ENCODE results near the gene ATP6V0E2. TPM values are rescaled to one million over a fixed set of nuclear protein-coding genes. Genes with fewer than 3 reads are reported as not detected.
"Not testable (repeated sequence)": the region's sequence is repeated elsewhere in the genome, so short reads cannot be mapped to it uniquely, and the experiment has no call there.

The ATP6V0E2 gene
- total RNA-seq (2014; rRNA removed; shearing (Covaris generic)), result 25.8 and 30.3 TPM in 2 replicates
- 105 and 126 TPM in 2 replicates for polyA plus RNA-seq (2015; cell fraction: cytosol; rRNA removed)
- 44.5 and 45.6 TPM in 2 replicates for polyA plus RNA-seq (2015; cell fraction: nucleus; rRNA removed)

DNA sequence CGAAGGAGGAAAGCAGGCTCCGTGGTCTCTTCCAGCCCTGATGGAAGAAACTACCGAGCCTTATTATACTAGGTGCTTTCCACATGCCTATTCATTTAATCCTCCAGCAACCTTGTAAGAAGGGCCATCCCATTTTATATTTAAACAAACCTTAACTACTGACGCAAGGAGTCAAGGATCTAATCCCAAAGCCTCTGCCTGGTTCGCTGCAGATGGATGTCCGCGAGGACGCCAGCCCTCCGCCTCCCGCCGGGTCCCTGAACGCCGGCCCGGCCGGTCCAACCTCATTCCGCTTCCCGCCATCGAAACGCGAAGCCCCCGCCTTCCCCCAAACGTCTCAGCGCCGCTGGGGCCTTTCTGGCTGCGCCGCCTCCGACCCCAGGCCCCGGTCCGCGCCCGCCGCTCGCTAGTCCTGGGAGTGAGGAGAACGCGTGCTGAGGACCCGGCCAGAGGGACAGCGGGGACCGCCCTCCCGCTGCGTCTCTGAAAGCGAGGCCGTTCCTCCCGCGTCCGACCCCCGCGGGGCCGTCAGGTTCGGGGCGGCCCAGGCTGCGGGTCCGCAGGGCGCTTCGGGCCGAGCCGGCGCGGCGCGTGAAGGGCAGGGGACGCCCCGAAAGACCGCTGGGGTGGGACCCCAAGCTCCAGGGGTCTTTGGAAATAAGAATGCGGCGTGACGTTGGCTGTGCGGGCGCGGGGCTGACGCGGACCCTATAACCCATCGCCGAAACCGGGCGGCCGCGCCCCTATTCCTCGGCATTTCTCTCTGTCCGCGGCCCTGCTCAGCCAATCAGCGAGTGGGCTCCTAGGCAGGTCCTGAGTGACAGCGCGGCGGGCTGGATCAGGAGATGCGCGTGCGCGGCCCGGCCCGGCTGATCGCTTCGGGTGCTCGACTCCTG, at the start of gene ATP6V0E2:
TSS of gene ATP6V0E2 (plus strand) at position 896 of the 896 bp plus-strand sequence. CDS start 97 bp downstream, outside the sequence.
- in situ Hi-C loops (cut with HindIII; ENCODE audit: low pct_unique_long_range_greater_than_20kb, low sequenced_read_pairs), result no loop called here
- DNase-seq (ENCODE audit: low read depth, low spot score), result peak; percentile 94

DNA sequence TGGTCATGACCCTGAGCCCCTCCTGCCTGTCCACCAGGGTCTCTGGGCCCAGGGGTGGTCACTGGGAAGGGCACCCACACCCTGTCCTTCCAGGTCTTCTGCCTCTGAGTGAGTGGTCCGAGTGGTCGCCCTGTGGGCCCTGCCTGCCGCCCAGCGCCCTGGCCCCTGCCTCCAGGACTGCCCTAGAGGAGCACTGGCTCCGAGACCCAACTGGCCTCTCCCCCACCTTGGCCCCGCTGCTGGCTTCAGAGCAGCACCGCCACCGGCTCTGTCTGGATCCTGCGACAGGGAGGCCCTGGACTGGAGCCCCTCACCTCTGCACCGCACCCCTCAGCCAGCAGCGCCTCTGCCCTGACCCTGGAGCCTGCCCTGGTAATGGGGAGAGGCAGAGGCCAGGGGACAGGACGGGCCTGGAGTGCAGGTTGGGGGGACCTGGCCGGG, 49.4 kb upstream of the ATP6V0E2 start:
- in situ Hi-C loops (cut with HindIII; ENCODE audit: low pct_unique_long_range_greater_than_20kb, low sequenced_read_pairs), result no loop called here
- no peak for DNase-seq (ENCODE audit: low read depth, low spot score)

DNA sequence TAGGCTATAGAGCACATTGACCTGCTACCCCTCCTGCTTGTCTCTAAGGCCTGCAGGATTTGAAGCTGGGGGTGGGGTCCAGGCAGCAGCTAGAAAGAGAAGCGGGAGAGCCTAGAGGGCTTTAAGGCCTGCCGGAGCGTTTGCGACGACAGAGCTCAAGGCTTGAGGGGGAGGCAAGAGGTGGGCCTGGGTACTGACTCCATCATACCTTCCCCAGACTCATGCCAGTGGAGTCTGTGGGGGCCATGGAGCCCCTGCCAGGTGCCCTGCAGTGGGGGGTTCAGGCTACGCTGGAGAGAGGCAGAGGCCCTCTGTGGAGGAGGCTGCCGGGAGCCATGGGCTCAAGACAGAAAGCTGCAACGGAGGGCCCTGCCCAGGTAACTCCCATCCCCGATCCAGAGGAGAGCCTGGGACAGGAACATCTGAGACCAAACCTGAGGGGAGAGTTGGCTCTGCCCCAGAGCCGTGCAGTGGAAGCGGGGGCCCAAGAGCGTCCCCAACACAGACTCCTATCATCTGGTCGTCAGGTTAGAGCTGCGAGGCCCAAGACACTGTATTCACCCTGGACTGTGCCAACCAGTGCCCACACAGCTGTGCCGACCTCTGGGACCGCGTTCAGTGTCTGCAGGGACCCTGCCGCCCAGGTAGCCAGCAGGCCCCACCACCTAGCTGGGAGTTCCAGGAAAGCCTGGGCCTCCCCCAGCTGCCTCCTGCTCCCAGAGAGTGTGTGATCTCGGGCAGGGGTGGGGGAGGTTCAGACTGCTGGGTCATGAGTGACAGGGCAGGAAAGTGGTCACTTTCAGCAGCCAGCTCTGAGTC, 48.8 kb upstream of the ATP6V0E2 start:
- in situ Hi-C loops (cut with HindIII; ENCODE audit: low pct_unique_long_range_greater_than_20kb, low sequenced_read_pairs), result no loop called here
- no peak for DNase-seq (ENCODE audit: low read depth, low spot score)

DNA sequence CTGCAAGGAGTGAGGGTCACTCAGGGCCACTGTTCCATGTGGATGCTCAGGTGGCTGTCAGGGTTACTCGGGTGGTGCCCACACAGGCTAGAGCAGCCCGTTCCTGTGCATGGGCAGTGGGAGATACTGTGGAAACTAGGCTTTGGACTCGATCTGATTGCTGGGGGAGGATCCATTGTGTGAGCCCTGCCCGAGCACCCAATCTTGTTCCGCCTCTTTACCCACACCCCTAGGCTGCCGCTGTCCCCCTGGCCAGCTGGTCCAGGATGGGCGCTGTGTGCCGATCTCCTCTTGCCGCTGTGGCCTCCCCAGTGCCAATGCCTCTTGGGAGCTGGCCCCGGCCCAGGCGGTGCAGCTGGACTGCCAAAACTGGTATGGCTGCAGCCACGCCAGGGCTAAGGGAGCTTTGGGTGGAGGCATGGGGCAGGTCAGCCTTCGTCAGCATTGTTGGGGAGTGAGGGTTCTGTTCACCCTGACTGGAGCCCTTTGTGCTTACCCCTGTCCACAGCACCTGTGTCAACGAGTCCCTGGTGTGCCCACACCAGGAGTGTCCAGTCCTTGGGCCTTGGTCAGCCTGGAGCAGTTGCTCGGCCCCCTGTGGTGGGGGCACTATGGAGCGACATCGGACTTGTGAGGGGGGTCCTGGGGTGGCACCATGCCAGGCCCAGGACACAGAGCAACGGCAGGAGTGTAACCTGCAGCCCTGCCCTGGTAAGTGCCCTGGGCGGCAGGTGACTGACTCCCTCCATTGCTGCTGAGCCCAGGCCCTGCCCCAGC, 48.0 kb upstream of the ATP6V0E2 start:
- in situ Hi-C loops (cut with HindIII; ENCODE audit: low pct_unique_long_range_greater_than_20kb, low sequenced_read_pairs), result no loop called here
- DNase-seq (ENCODE audit: low read depth, low spot score), result no peak

DNA sequence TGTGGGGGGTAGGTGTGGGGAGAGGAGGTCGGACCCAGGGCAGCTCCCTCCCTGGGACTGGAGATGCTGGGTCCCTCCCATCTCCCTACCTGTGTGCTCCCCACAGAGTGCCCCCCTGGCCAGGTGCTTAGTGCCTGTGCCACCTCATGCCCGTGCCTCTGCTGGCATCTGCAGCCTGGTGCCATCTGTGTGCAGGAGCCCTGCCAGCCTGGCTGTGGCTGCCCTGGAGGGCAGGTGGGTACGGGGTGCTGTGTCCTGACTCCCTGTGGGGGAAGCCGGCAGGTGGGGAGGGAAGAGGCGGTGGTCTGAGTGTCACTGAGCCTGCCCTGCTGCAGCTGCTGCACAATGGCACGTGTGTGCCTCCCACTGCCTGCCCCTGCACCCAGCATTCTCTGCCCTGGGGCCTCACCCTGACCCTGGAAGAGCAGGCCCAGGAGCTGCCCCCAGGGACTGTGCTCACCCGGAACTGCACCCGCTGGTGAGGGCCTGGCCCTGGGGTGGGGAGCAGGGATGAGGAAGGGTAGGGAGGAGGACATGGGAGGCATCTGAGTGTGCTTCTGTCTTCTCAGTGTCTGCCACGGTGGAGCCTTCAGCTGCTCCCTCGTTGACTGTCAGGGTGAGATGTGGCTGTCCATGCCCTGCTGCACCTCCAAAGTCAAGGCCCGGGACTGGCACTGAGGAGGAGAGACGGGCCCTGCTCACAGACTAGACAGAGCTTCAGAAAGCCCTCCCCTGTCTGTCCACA, 47.3 kb upstream of the ATP6V0E2 start:
- DNase-seq (ENCODE audit: low read depth, low spot score), result no peak
- in situ Hi-C loops (cut with HindIII; ENCODE audit: low pct_unique_long_range_greater_than_20kb, low sequenced_read_pairs), result no loop called here

DNA sequence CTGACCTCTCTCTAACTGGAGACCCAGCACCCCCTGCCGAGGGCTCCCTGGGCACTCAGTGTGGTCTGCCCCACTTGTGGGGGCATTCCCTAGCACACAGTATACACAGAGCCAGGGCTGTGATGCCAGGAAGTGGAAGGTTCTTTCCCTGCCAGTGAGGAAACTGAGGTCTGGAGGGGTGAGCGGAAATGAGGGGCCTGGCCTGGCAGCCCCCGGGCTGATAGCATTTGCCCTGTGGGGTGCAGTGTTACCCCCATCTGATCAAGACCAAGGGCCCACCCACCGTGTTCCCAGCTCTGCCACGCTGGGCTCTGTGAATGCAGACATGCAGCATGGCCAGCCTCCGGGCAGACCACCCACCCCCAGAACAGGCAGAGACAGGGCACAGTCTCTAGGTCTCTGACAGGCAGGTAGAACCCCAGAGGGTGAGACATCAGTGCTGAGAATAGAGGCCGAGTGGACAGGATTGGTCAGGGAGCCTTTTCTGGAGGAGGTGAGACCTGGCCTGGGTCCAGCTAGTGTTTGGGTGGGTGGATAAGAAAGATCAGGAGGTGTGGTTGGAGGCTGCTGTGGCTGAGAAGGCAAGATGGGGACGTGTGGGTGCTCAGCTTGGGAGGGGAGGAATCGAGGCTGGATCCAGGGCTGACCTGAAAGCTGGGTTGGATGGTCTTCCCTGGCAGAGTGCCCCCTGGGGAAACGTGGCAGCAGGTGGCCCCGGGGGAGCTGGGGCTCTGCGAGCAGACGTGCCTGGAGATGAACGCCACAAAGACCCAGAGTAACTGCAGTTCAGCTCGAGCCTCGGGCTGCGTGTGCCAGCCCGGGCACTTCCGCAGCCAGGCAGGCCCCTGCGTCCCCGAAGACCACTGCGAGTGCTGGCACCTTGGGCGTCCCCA, 46.4 kb upstream of the ATP6V0E2 start:
- DNase-seq (ENCODE audit: low read depth, low spot score), result no peak
- in situ Hi-C loops (cut with HindIII; ENCODE audit: low pct_unique_long_range_greater_than_20kb, low sequenced_read_pairs), result no loop called here

DNA sequence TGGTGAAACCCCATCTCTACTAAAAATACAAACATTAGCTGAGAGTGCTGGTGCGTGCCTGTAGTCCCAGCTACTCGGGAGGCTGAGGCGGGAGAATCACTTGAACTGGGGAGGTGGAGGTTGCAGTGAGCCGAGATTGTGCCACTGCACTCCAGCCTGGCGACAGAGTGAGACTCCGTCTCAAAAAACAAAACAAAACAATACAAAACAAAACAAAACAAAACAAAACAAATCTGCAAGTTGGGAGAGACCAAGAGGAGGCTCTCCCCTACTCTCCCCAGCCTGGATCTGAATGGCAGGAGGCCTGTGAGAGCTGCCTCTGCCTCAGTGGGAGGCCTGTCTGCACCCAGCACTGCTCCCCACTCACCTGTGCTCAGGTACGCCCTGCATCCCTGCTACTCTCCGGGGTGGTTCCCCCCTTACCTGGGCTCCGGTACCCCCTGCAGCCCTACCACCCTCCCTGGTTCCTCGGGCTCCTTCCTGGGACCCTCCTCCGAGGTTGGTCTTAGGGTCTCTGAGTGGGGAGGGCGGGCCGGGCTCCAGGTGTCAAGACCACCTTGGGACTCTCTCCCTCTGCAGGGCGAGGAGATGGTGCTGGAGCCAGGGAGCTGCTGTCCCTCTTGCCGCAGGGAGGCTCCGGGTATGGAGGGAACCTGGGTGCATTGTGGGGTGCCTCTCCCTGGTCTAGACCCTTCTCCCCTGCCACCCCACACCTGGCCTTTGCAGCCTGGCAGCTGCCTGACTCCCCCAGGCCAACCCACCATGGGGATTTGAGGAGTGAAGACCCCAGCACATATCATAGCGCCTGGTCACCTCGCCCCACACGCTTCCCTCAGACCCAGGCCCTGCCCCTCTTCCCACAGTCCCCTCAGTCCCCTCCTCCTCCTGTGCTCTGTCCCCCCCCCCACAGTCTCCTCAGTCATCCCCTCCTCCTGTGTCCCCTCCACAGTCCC, 45.1 kb upstream of the ATP6V0E2 start:
- no peak for DNase-seq (ENCODE audit: low read depth, low spot score)
- in situ Hi-C loops (cut with HindIII; ENCODE audit: low pct_unique_long_range_greater_than_20kb, low sequenced_read_pairs), result no loop called here

DNA sequence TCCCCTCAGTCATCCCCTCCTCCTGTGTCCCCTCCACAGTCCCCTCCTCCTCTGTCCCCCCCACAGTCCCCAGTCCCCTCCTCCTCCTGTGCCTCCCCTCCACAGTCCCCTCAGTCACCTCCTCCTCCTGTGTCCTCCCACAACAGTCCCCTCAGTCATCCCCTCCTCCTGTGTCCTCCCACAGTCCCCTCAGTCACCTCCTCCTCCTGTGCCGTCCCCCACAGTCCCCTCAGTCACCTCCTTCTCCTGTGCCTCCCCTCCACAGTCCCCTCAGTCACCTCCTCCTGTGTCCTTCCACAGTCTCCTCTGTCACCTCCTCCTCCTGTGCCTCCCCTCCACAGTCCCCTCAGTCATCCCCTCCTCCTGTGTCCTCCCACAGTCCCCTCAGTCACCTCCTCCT, 43.2 kb upstream of the ATP6V0E2 start:
- DNase-seq (ENCODE audit: low read depth, low spot score); in situ Hi-C loops (cut with HindIII; ENCODE audit: low pct_unique_long_range_greater_than_20kb, low sequenced_read_pairs): not testable (repeated sequence)

DNA sequence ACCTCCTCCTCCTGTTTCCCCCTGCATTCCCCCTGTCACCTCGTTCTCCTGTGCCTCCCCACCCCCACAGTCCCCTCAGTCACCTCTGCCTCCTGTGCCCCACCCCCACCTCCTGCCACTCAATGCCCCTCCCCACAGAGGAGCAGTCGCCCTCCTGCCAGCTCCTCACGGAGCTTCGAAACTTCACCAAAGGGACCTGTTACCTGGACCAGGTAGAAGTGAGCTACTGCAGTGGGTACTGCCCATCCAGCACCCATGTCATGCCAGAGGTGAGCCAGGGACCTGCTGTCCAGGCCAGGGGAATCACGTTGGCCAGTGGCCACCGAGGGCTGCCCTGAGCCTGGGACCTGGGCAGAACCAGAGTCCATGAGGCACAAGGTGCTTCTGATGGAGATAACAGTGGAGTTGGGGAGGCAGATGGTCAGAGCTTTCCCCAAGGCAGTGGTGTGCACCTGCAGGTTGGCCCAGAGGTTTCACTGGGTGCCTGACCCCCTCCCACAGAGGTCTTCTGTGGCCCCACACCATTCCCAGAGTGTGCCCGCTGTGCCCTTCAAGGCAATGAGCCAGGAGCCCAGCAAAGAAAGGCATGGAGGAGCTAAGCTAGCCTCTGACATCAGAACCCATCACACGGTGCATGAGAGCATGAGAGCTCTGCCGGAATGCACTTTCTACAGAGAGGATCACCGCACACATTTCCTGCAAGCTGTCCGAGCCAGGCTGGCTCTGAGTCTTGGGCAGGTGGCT, 42.6 kb upstream of the ATP6V0E2 start:
- in situ Hi-C loops (cut with HindIII; ENCODE audit: low pct_unique_long_range_greater_than_20kb, low sequenced_read_pairs), result no loop called here
- DNase-seq (ENCODE audit: low read depth, low spot score), result peak; percentile 32

DNA sequence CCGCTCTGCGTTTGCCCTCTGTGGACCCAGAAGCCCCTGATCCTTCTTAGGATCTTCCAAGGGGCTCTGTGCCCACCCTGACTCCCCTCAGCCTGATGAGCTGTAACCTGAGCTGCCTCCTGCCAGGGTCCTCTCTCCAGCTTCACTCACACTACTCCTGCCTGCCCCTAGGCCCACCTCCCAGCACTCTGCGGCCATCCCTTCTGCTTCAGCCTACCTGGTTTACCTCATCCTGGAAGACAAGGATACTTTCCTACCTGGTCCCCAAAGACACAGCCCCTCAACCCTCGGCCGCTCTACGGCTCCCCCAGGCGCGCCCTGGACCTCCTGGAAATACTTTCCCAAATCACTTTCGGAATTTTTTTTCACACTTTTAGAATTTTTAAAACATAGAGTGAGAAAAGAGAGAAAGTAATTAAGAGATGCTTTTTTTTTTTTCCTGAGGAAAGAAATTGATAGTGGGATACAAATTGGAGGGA, 42.0 kb upstream of the ATP6V0E2 start:
- DNase-seq (ENCODE audit: low read depth, low spot score), result no peak
- in situ Hi-C loops (cut with HindIII; ENCODE audit: low pct_unique_long_range_greater_than_20kb, low sequenced_read_pairs), result no loop called here

DNA sequence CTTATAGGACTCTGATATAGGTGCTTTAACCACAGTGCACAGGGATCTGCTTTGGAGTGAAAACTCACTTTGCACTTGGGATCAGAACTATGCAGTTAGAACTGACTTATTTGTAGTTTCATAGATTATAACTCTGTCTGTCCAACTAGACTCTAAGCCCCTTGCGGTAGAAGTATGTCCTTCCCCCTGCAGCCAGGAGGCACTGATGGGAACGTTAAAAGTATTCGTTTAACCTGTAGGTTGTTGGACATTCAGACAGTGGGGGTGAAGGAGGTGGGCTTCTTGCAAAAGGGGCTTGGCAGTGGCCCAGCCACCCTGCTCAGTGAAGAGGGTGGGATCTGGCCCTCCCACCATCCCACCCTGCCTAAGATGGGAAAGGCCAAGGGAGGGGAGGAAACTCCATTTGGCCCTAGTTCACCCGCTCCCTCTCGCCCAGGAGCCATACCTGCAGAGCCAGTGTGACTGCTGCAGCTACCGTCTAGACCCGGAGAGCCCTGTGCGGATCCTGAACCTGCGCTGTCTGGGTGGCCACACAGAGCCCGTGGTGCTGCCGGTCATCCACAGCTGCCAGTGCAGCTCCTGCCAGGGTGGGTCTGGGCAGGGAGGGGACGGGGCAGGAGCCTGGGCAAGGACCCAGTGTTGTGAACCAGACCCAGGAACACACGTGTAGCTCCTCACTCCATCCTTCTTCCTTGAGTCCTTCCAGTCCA, 41.3 kb upstream of the ATP6V0E2 start:
- in situ Hi-C loops (cut with HindIII; ENCODE audit: low pct_unique_long_range_greater_than_20kb, low sequenced_read_pairs), result no loop called here

DNA sequence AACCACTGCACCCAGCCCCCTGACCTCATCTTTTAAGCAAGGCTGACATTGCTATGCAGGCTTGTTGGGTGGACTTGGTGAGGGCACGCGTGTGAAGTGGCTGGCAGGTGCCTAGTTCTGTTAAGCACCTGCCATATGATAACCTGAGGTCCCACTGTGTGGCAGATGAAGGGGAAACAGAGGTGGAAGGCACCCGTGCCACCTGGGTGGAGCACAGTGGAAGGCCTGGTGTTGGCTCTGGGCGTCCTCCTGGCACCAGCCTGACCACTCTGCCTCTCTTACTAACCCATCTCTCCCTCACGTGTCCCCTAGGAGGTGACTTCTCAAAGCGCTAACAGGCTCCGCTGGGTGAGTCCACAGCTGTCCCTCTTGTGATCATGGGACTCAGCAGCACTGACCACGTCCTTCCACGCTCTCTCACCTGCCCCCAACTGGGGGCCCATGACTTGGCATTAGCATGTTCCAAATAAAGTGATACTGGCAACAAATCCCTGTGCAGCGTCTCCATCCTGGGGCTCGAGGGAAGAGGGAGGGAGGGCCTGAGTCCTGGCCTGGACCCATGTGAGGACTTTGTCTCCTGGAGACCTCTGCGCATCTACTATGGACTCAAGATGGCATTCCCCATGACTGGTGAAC, 40.2 kb upstream of the ATP6V0E2 start:
- in situ Hi-C loops (cut with HindIII; ENCODE audit: low pct_unique_long_range_greater_than_20kb, low sequenced_read_pairs), result no loop called here
- DNase-seq (ENCODE audit: low read depth, low spot score), result no peak

More for the DNA sequence above, 41.3 kb upstream of the ATP6V0E2 start:
- DNase-seq (ENCODE audit: low read depth, low spot score), result no peak

DNA sequence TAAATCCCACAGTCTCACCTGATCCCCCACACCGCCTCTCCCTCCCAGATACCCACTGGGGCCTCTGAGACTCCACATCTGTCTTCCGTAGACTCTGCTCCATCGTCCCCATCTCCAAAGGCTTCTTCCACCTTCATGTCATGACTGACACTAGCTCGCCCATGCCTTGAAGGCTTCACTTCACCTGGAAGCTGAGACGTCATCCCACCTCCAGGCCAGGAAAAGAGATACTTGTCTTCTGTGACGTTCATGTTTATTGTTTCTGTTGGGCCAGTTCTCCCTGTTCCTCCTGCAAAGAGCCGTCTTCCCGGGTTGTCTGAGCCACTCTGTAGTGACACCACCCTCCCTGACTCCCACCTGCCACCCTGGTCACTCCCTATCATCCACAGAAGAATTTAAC, 39.2 kb upstream of the ATP6V0E2 start:
- no peak for DNase-seq (ENCODE audit: low read depth, low spot score)
- in situ Hi-C loops (cut with HindIII; ENCODE audit: low pct_unique_long_range_greater_than_20kb, low sequenced_read_pairs), result no loop called here
